ENCODE measurements around the gene IGSF21.

DNA sequence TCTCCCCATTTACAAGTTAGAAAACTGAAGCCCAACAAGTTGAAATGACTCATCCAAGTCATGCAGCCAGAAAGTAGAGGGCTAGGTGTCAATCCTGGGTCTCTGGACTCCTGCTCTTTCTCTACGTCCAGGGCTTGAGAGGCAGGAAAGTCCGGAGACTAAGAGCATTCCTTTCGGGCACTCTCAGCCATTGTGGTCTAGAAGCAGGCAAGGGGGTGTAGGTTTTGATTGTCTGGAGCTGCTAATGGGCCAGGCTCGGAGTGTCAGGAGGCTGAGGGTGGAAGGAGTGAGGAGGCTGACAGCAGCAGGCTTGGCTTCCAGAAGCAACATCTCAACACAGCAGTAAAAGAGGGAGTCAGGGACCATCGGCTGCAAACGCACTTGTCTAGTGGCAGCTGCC, 265.6 kb downstream of the IGSF21 start:
- TF ChIP-seq POLR2A (IDR thresholded peaks at IDR 0.05), result no peak
- no peak for TF ChIP-seq CTCF (IDR thresholded peaks at IDR 0.05)

Measured in thyroid gland (tissue), 4 donors.